OCI-LY1 (cell line): ENCODE results near the gene ROR1.

Experiments
- CTCF ChIP-seq: fragments of 200-600 bp; sonication (generic), shearing (Covaris generic); IDR thresholded peaks from 2 replicates; pipeline ENCODE4 v1.5.1; 2017; ENCODE audit warnings: mild to moderate bottlenecking, antibody characterized with exemption, low read length, moderate library complexity, mixed read lengths
- EZH2 ChIP-seq: fragments of 200-600 bp; sonication (generic), shearing (Covaris generic); IDR thresholded peaks from 2 replicates; pipeline ENCODE4 v1.8.0; 2017; ENCODE audit warnings: borderline replicate concordance, mixed run types, mild to moderate bottlenecking, antibody characterized with exemption, low read length, moderate library complexity, mixed read lengths

- TF ChIP-seq CTCF (no peak), EZH2 (no peak)
Observed at GRCh38 chr1:64062529-64062928, 288.7 kb downstream of the ROR1 start.
